ENCODE measurements around the gene COCH.
"Not testable (repeated sequence)": the region's sequence is repeated elsewhere in the genome, so short reads cannot be mapped to it uniquely, and the experiment has no call there.

DNA sequence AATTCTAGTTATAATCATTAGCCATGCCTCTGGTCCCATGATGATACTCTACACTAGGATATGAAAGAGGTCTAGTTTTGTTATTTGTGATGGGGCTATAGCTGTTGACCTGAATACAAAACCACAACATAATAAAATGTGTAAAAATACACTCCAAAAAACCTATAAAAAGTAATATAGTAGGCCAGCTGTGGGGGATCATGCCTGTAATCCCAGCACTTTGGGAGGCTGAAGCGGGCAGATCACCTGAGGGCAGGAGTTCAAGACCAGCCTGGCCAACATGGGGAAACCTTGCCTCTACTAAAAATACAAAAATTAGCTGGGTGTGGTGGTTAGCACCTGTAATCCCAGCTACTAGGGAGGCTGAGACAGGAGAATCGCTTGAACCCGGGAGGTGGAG lies 22.8 kb downstream of the COCH start:
- not testable (repeated sequence) for TF ChIP-seq CTBP1 (IDR thresholded peaks at IDR 0.05; ENCODE audit: borderline replicate concordance); HDGF (IDR thresholded peaks at IDR 0.05; ENCODE audit: borderline replicate concordance); TARDBP (IDR thresholded peaks at IDR 0.05); NFRKB (IDR thresholded peaks at IDR 0.05); SUZ12 (IDR thresholded peaks at IDR 0.05); FOXK2 (IDR thresholded peaks at IDR 0.05)
